Immature natural killer cell (primary cell): ENCODE data around the gene INSIG1. TPM values are rescaled to one million over a fixed set of nuclear protein-coding genes. Genes with fewer than 3 reads are reported as not detected.

Source experiments
- DNase-seq, 3 donors: peaks; one replicate each; pipeline ENCODE4 v3.0.0; 2022; ENCODE audit warnings: mixed read lengths in 1 of 3
- H3K27ac Mint-ChIP-seq, 6 donors: one replicate each; pipeline ENCODE4 v1.8.0; 2020; ENCODE audit warnings: mixed read lengths in 6 of 6, mild to moderate bottlenecking in 5 of 6, inconsistent platforms in 4 of 6, moderate library complexity in 3 of 6
- H3K27me3 Mint-ChIP-seq, 3 donors: one replicate each; pipeline ENCODE4 v1.8.0; 2020 to 2021; ENCODE audit warnings: low read depth in 3 of 3, mild to moderate bottlenecking in 3 of 3, mixed read lengths in 3 of 3, moderate library complexity in 3 of 3, inconsistent platforms in 1 of 3
- H3K36me3 Mint-ChIP-seq, 3 donors: one replicate each; pipeline ENCODE4 v1.8.0; 2020; ENCODE audit warnings: mixed read lengths in 3 of 3, inconsistent platforms in 2 of 3, mild to moderate bottlenecking in 2 of 3
- H3K4me1 Mint-ChIP-seq, 2 donors: one replicate each; pipeline ENCODE4 v1.8.0; 2020; ENCODE audit warnings: inconsistent platforms in 2 of 2, mild to moderate bottlenecking in 2 of 2, mixed read lengths in 2 of 2, moderate library complexity in 1 of 2
- H3K4me3 Mint-ChIP-seq, 5 donors: one replicate each; pipeline ENCODE4 v1.8.0; 2020; ENCODE audit warnings: mild to moderate bottlenecking in 5 of 5, mixed read lengths in 5 of 5, inconsistent platforms in 3 of 5, moderate library complexity in 3 of 5
- H3K9me3 Mint-ChIP-seq, 6 donors: one replicate each; pipeline ENCODE4 v1.8.0; 2020; ENCODE audit warnings: mild to moderate bottlenecking in 6 of 6, mixed read lengths in 6 of 6, inconsistent platforms in 4 of 6, moderate library complexity in 3 of 6
- polyA plus RNA-seq, 3 donors: library from polyadenylated mRNA; unstranded; fragments of 300-500 nt; fragmentation: Illumina TruSeq; gene quantifications; one replicate each; pipeline ENCODE4 v1.2.3, GENCODE V29; 2021

INSIG1 gene
- polyA plus RNA-seq, 3 donors from 2014 or later: 63.9 to 90.8 (median 66.6) TPM

GRCh38 chr7:155270861-155271260, 26.8 kb upstream of the INSIG1 start:
- H3K27me3 Mint-ChIP-seq: peaks cover 4 to 7% (median 5%) of the 10 kb centered on the region in 3 donors

GRCh38 chr7:155274633-155275355, 22.9 kb upstream of the INSIG1 start:
- no peak for DNase-seq
- Mint-ChIP-seq H3K4me3 (no peak overlapping the region), H3K27ac (no peak overlapping the region), H3K27me3 (peaks cover 8 to 9% (median 9%) of the 10 kb centered on the region in 3 donors), H3K9me3 (no peaks in the 10 kb centered on the region), H3K36me3 (no peaks in the 10 kb centered on the region), H3K4me1 (no peaks in the 10 kb centered on the region)

More at GRCh38 chr7:155270861-155271260, 26.8 kb upstream of the INSIG1 start:
- H3K27ac Mint-ChIP-seq: no peak overlapping the region
- H3K4me3 Mint-ChIP-seq: no peak overlapping the region
- no peaks in the 10 kb centered on the region for H3K4me1 Mint-ChIP-seq
- no peak for DNase-seq
- no peaks in the 10 kb centered on the region for H3K36me3 Mint-ChIP-seq
- no peaks in the 10 kb centered on the region for H3K9me3 Mint-ChIP-seq

GRCh38 chr7:155276042-155276799, 21.5 kb upstream of the INSIG1 start:
- no peak for DNase-seq
- peaks cover 9 to 12% (median 9%) of the 10 kb centered on the region in 3 donors for H3K27me3 Mint-ChIP-seq

GRCh38 chr7:155276800-155277375, 20.8 kb upstream of the INSIG1 start:
- Mint-ChIP-seq H3K27me3 (peaks cover 9 to 12% (median 11%) of the 10 kb centered on the region in 3 donors), H3K4me1 (no peaks in the 10 kb centered on the region), H3K4me3 (no peak overlapping the region), H3K9me3 (no peaks in the 10 kb centered on the region), H3K27ac (no peak overlapping the region), H3K36me3 (no peaks in the 10 kb centered on the region)
- DNase-seq: no peak

More at GRCh38 chr7:155276042-155276799, 21.5 kb upstream of the INSIG1 start:
- Mint-ChIP-seq H3K36me3 (no peaks in the 10 kb centered on the region), H3K4me3 (no peak overlapping the region), H3K27ac (no peak overlapping the region), H3K4me1 (no peaks in the 10 kb centered on the region), H3K9me3 (no peaks in the 10 kb centered on the region)

GRCh38 chr7:155277385-155277994, 20.2 kb upstream of the INSIG1 start:
- Mint-ChIP-seq H3K4me3 (no peak overlapping the region), H3K9me3 (no peaks in the 10 kb centered on the region)
- no peak for DNase-seq

GRCh38 chr7:155278921-155279320, 18.8 kb upstream of the INSIG1 start:
- Mint-ChIP-seq H3K4me1 (no peaks in the 10 kb centered on the region), H3K9me3 (no peaks in the 10 kb centered on the region), H3K27ac (no peak overlapping the region), H3K36me3 (no peaks in the 10 kb centered on the region), H3K27me3 (peaks cover 10 to 19% (median 12%) of the 10 kb centered on the region in 3 donors), H3K4me3 (no peak overlapping the region)
- DNase-seq: no peak

More at GRCh38 chr7:155277385-155277994, 20.2 kb upstream of the INSIG1 start:
- Mint-ChIP-seq H3K36me3 (no peaks in the 10 kb centered on the region), H3K27ac (no peak overlapping the region), H3K4me1 (no peaks in the 10 kb centered on the region), H3K27me3 (peaks cover 9 to 15% (median 12%) of the 10 kb centered on the region in 3 donors)

GRCh38 chr7:155279787-155280445, 17.8 kb upstream of the INSIG1 start:
- DNase-seq: no peak
- Mint-ChIP-seq H3K4me1 (no peaks in the 10 kb centered on the region), H3K4me3 (no peak overlapping the region), H3K27ac (peak overlapping the region in 1 of 6 donors; percentile 30), H3K36me3 (no peaks in the 10 kb centered on the region), H3K9me3 (no peaks in the 10 kb centered on the region), H3K27me3 (peaks cover 10 to 22% (median 13%) of the 10 kb centered on the region in 3 donors)

GRCh38 chr7:155280446-155281397, 17.0 kb upstream of the INSIG1 start:
- H3K27ac Mint-ChIP-seq: peak overlapping the region in 2 of 6 donors; percentile 6 to 30
- peaks cover 7 to 22% (median 15%) of the 10 kb centered on the region in 3 donors for H3K27me3 Mint-ChIP-seq
- no peak for DNase-seq
- no peaks in the 10 kb centered on the region for H3K9me3 Mint-ChIP-seq
- H3K4me1 Mint-ChIP-seq: no peaks in the 10 kb centered on the region
- no peaks in the 10 kb centered on the region for H3K36me3 Mint-ChIP-seq
- H3K4me3 Mint-ChIP-seq: no peak overlapping the region

GRCh38 chr7:155281398-155281969, 16.2 kb upstream of the INSIG1 start:
- Mint-ChIP-seq H3K4me1 (peaks cover 0 to under 1% of the 10 kb centered on the region in 2 donors), H3K36me3 (no peaks in the 10 kb centered on the region), H3K27me3 (peaks cover 6 to 19% (median 18%) of the 10 kb centered on the region in 3 donors), H3K4me3 (no peak overlapping the region), H3K27ac (no peak overlapping the region), H3K9me3 (no peaks in the 10 kb centered on the region)
- no peak for DNase-seq

GRCh38 chr7:155282671-155283070, 15.0 kb upstream of the INSIG1 start:
- Mint-ChIP-seq H3K4me3 (no peak overlapping the region), H3K27ac (peak overlapping the region in 1 of 6 donors; percentile 5)

GRCh38 chr7:155283565-155284194, 14.0 kb upstream of the INSIG1 start:
- H3K27me3 Mint-ChIP-seq: peaks cover 5 to 23% (median 17%) of the 10 kb centered on the region in 3 donors
- peaks cover 4 to 10% of the 10 kb centered on the region in 2 donors for H3K4me1 Mint-ChIP-seq
- H3K9me3 Mint-ChIP-seq: no peaks in the 10 kb centered on the region
- no peaks in the 10 kb centered on the region for H3K36me3 Mint-ChIP-seq
- no peak for DNase-seq
- H3K27ac Mint-ChIP-seq: no peak overlapping the region
- H3K4me3 Mint-ChIP-seq: no peak overlapping the region

More at GRCh38 chr7:155282671-155283070, 15.0 kb upstream of the INSIG1 start:
- H3K36me3 Mint-ChIP-seq: no peaks in the 10 kb centered on the region
- no peak for DNase-seq
- peaks cover 6 to 23% (median 20%) of the 10 kb centered on the region in 3 donors for H3K27me3 Mint-ChIP-seq
- H3K4me1 Mint-ChIP-seq: peaks cover 4 to 10% of the 10 kb centered on the region in 2 donors
- H3K9me3 Mint-ChIP-seq: no peaks in the 10 kb centered on the region
